Suprapubic skin (tissue), 4 donors: Measurements from ENCODE around the gene AARS1.
"Not testable (repeated sequence)": the region's sequence is repeated elsewhere in the genome, so short reads cannot be mapped to it uniquely, and the experiment has no call there.

Experiments
- POLR2A ChIP-seq, 2 donors: fragments of 450-650 bp; IDR thresholded peaks; one replicate each; pipeline ENCODE4 v1.6.1; 2017; ENCODE audit warnings: antibody characterized with exemption in 2 of 2, mild to moderate bottlenecking in 2 of 2, moderate library complexity in 2 of 2
- POLR2AphosphoS5 ChIP-seq, 3 donors: sonication (generic); formaldehyde crosslinking; IDR thresholded peaks; one replicate each; pipeline ENCODE4 v1.6.1; 2017; ENCODE audit warnings: antibody characterized with exemption in 3 of 3
- TF ChIP-seq, protein P1 (sequence below), 2 donors: fragments of 200-600 bp in 1 of 2; fragments of 450-650 bp in 1 of 2; sonication (generic) in 1 of 2; IDR thresholded peaks; one replicate each; pipeline ENCODE4 v1.5.1; 2016 to 2019; ENCODE audit warnings: antibody characterized with exemption in 2 of 2, mild to moderate bottlenecking in 1 of 2, moderate library complexity in 1 of 2

DNA sequence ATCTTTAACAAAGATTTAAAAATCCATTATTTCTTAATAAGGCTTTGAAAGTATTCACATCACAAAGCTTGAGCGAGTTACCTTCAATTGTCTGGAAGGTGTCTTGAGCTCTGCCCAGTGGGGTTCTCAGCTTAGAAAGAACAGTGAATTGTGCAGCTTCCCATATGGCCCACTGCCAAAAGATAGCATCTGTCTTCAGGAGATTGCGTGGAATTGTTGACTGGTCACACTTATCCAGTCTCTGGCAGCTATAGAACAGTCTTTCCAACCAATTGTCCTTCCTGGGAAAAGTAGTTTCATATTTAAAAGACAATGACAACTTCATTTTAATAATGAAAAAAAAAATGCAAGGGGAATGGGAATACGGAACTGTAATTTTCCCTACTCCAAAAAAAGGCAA, 57.5 kb downstream of the AARS1 start:
- TF ChIP-seq, protein P1, sequence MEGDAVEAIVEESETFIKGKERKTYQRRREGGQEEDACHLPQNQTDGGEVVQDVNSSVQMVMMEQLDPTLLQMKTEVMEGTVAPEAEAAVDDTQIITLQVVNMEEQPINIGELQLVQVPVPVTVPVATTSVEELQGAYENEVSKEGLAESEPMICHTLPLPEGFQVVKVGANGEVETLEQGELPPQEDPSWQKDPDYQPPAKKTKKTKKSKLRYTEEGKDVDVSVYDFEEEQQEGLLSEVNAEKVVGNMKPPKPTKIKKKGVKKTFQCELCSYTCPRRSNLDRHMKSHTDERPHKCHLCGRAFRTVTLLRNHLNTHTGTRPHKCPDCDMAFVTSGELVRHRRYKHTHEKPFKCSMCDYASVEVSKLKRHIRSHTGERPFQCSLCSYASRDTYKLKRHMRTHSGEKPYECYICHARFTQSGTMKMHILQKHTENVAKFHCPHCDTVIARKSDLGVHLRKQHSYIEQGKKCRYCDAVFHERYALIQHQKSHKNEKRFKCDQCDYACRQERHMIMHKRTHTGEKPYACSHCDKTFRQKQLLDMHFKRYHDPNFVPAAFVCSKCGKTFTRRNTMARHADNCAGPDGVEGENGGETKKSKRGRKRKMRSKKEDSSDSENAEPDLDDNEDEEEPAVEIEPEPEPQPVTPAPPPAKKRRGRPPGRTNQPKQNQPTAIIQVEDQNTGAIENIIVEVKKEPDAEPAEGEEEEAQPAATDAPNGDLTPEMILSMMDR (IDR thresholded peaks at IDR 0.05): not testable (repeated sequence)
- TF ChIP-seq POLR2AphosphoS5, POLR2A (IDR thresholded peaks at IDR 0.05): not testable (repeated sequence)
